KBM-7 (cell line): ENCODE data around the gene SLC35F3.
A peak's percentile ranks its signal among the peaks of the same experiment; 100 is the strongest.
"Not testable (repeated sequence)": the region's sequence is repeated elsewhere in the genome, so short reads cannot be mapped to it uniquely, and the experiment has no call there.

Source experiments
- DNase-seq: peaks from one replicate; pipeline ENCODE4 v3.0.0-alpha.2; 2015
- in situ Hi-C: fragments of 300-500 bp; cut with MboI; formaldehyde crosslinking; loops from 2 replicates; pipeline ENCODE4 v1.14.3; 2020; ENCODE audit warnings: low sequenced_read_pairs, low pct_unique_long_range_greater_than_20kb, mixed read lengths

Gene SLC35F3

GRCh38 chr1:234206651-234207284, 302.3 kb downstream of the SLC35F3 start:
- DNase-seq = no peak
- in situ Hi-C loops = no loop called here

- in situ Hi-C loops = no loop called here
- DNase-seq = no peak
Observed at GRCh38 chr1:234208351-234208750, 303.9 kb downstream of the SLC35F3 start.

- in situ Hi-C loops = no loop called here
- no peak for DNase-seq
Observed at GRCh38 chr1:234208791-234209190, 304.3 kb downstream of the SLC35F3 start.

GRCh38 chr1:234210429-234210828, 306.0 kb downstream of the SLC35F3 start:
- in situ Hi-C loops = not testable (repeated sequence)

GRCh38 chr1:234211855-234212254, 307.4 kb downstream of the SLC35F3 start:
- in situ Hi-C loops, DNase-seq: not testable (repeated sequence)

More at GRCh38 chr1:234210429-234210828, 306.0 kb downstream of the SLC35F3 start:
- not testable (repeated sequence) for DNase-seq

- in situ Hi-C loops = no loop called here
- DNase-seq = peak; percentile 75
Observed at GRCh38 chr1:234212764-234213657, 308.5 kb downstream of the SLC35F3 start.

- DNase-seq = peak; percentile 73
- in situ Hi-C loops = no loop called here
Observed at GRCh38 chr1:234213658-234214128, 309.2 kb downstream of the SLC35F3 start.

- peak; percentile 11 for DNase-seq
- in situ Hi-C loops = no loop called here
Observed at GRCh38 chr1:234214129-234214910, 309.8 kb downstream of the SLC35F3 start.

- in situ Hi-C loops = no loop called here
- DNase-seq = no peak
Observed at GRCh38 chr1:234214911-234215892, 310.7 kb downstream of the SLC35F3 start.

GRCh38 chr1:234216116-234216703, 311.7 kb downstream of the SLC35F3 start:
- no peak for DNase-seq
- in situ Hi-C loops = no loop called here

- in situ Hi-C loops = no loop called here
- DNase-seq = no peak
Observed at GRCh38 chr1:234217316-234217840, 312.9 kb downstream of the SLC35F3 start.

- no peak for DNase-seq
- in situ Hi-C loops = no loop called here
Observed at GRCh38 chr1:234218078-234218477, 313.6 kb downstream of the SLC35F3 start.

- no peak for DNase-seq
- in situ Hi-C loops = no loop called here
Observed at GRCh38 chr1:234219711-234220110, 315.2 kb downstream of the SLC35F3 start.

- in situ Hi-C loops = no loop called here
Observed at GRCh38 chr1:234221601-234222000, 317.1 kb downstream of the SLC35F3 start.

GRCh38 chr1:234222561-234223280, 318.2 kb downstream of the SLC35F3 start:
- in situ Hi-C loops = no loop called here
- no peak for DNase-seq

More at GRCh38 chr1:234221601-234222000, 317.1 kb downstream of the SLC35F3 start:
- DNase-seq = no peak

- no peak for DNase-seq
- in situ Hi-C loops = no loop called here
Observed at GRCh38 chr1:234226113-234226818, 321.8 kb downstream of the SLC35F3 start.

GRCh38 chr1:234226819-234227165, 322.3 kb downstream of the SLC35F3 start:
- no peak for DNase-seq
- in situ Hi-C loops = no loop called here
